OCI-LY3 (cell line): ENCODE data around the gene TRIM14.
A peak's percentile ranks its signal among the peaks of the same experiment; 100 is the strongest.

Experiments used
- H2AFZ ChIP-seq: fragments of 200-600, 300-600 bp; shearing (Covaris generic); 2 replicates; pipeline ENCODE4 v1.6.0; 2014; ENCODE audit warnings: antibody characterized with exemption, low read depth, low read length
- H3K27ac ChIP-seq: fragments of 200-600, 300-600 bp; sonication (generic); 2 replicates; pipeline ENCODE4 v1.5.1; 2014; ENCODE audit warnings: mild to moderate bottlenecking, low read length, moderate library complexity, mixed read lengths
- H3K27me3 ChIP-seq: fragments of 200-600, 300-600 bp; sonication (generic); 2 replicates; pipeline ENCODE4 v1.6.1; 2014; ENCODE audit warnings: low read depth, low read length, mixed read lengths
- H3K36me3 ChIP-seq: fragments of 200-600, 300-600 bp; sonication (generic); replicated peaks from 2 replicates; pipeline ENCODE3; 2014; ENCODE audit warnings: low read depth, low read length, mixed read lengths
- H3K4me1 ChIP-seq: fragments of 300-600, 200-600 bp; sonication (generic); 2 replicates; pipeline ENCODE4 v1.6.1; 2014; ENCODE audit warnings: low read length, mixed read lengths
- H3K4me2 ChIP-seq: fragments of 200-600, 300-600 bp; sonication (generic); 2 replicates; pipeline ENCODE4 v1.6.1; 2014; ENCODE audit warnings: low read length, mixed read lengths
- H3K4me3 ChIP-seq: fragments of 300-600, 200-600 bp; sonication (generic); 2 replicates; pipeline ENCODE4 v1.5.1; 2014; ENCODE audit warnings: antibody characterized with exemption, mild to moderate bottlenecking, low read length, moderate library complexity
- H3K79me2 ChIP-seq: fragments of 300-600, 200-600 bp; shearing (Covaris generic); 2 replicates; pipeline ENCODE4 v1.6.1; 2014; ENCODE audit warnings: mild to moderate bottlenecking, low read length, mixed read lengths
- H3K9ac ChIP-seq: fragments of 300-600, 200-600 bp; shearing (Covaris generic); 2 replicates; pipeline ENCODE4 v1.6.0; 2014; ENCODE audit warnings: mild to moderate bottlenecking, low read length, moderate library complexity
- H3K9me3 ChIP-seq: fragments of 200-600, 300-600 bp; shearing (Covaris generic); 2 replicates; pipeline ENCODE4 v1.6.1; 2014; ENCODE audit warnings: low read length, mixed read lengths; ENCODE audit not compliant: insufficient read depth
- H4K20me1 ChIP-seq: fragments of 200-600, 300-600 bp; sonication (generic); 2 replicates; pipeline ENCODE4 v1.6.1; 2016; ENCODE audit warnings: low read length, mixed read lengths; ENCODE audit not compliant: insufficient read depth
- EZH2phosphoT487 ChIP-seq: fragments of 200-600 bp; shearing (Covaris generic); IDR thresholded peaks from 2 replicates; pipeline ENCODE4 v1.6.1; 2018; ENCODE audit warnings: antibody characterized with exemption, mixed run types, low read depth
- TF ChIP-seq, protein P1 (sequence below): fragments of 200-600, 300-600 bp; sonication (generic); IDR thresholded peaks from 2 replicates; pipeline ENCODE4 v1.5.1; 2014; ENCODE audit warnings: antibody characterized with exemption, low read length, low read depth

The TRIM14 gene

GRCh38 chr9:98101416-98101815 lies 17.6 kb downstream of the TRIM14 start:
- H3K36me3 ChIP-seq = no peaks in the 10 kb centered on the region
- H3K4me2 ChIP-seq = peak overlapping the region; percentile 27; the same call in 1 of the 2 replicates
- no peaks in the 10 kb centered on the region for H3K27me3 ChIP-seq
- no peaks in the 10 kb centered on the region for H3K79me2 ChIP-seq
- H3K27ac ChIP-seq = no peak overlapping the region
- H3K4me3 ChIP-seq = no peak overlapping the region
- H3K9me3 ChIP-seq = no peaks in the 10 kb centered on the region
- no peak overlapping the region for H2AFZ ChIP-seq
- H4K20me1 ChIP-seq = no peaks in the 10 kb centered on the region
- peaks cover 28% of the 10 kb centered on the region for H3K4me1 ChIP-seq
- H3K9ac ChIP-seq = no peak overlapping the region
- TF ChIP-seq EZH2phosphoT487 = no peak
- TF ChIP-seq, protein P1, sequence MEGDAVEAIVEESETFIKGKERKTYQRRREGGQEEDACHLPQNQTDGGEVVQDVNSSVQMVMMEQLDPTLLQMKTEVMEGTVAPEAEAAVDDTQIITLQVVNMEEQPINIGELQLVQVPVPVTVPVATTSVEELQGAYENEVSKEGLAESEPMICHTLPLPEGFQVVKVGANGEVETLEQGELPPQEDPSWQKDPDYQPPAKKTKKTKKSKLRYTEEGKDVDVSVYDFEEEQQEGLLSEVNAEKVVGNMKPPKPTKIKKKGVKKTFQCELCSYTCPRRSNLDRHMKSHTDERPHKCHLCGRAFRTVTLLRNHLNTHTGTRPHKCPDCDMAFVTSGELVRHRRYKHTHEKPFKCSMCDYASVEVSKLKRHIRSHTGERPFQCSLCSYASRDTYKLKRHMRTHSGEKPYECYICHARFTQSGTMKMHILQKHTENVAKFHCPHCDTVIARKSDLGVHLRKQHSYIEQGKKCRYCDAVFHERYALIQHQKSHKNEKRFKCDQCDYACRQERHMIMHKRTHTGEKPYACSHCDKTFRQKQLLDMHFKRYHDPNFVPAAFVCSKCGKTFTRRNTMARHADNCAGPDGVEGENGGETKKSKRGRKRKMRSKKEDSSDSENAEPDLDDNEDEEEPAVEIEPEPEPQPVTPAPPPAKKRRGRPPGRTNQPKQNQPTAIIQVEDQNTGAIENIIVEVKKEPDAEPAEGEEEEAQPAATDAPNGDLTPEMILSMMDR = no peak

DNA sequence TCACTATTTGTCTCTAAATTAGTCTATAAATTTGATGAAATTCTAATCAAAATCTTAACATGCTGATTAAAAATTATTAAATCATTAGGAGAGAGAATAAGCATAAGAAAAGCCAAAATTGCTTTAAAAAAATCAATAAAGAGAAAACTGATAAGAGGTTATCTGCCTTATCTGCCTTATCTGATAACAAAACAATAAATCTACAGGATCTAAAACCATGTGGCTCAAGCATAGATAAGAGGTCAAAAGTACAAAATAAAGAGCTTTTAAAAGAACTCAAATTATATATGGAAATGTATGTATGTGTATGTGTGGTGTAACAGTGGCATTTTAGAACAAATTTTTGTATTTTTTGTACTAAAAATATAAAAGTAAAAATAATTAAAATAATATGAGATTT lies 18.6 kb downstream of the TRIM14 start:
- no peaks in the 10 kb centered on the region for H3K79me2 ChIP-seq
- H2AFZ ChIP-seq = no peak overlapping the region
- TF ChIP-seq, protein P1 = no peak
- TF ChIP-seq EZH2phosphoT487 = no peak
- H3K4me3 ChIP-seq = no peak overlapping the region
- H3K27me3 ChIP-seq = no peaks in the 10 kb centered on the region
- H3K36me3 ChIP-seq = no peaks in the 10 kb centered on the region
- H4K20me1 ChIP-seq = no peaks in the 10 kb centered on the region
- no peak overlapping the region for H3K9ac ChIP-seq
- H3K4me2 ChIP-seq = no peak overlapping the region
- no peaks in the 10 kb centered on the region for H3K9me3 ChIP-seq
- no peak overlapping the region for H3K27ac ChIP-seq
- peaks cover 28% of the 10 kb centered on the region for H3K4me1 ChIP-seq

- no peaks in the 10 kb centered on the region for H3K9me3 ChIP-seq
These were observed 19.1 kb downstream of the TRIM14 start for GRCh38 chr9:98099898-98100297.

DNA sequence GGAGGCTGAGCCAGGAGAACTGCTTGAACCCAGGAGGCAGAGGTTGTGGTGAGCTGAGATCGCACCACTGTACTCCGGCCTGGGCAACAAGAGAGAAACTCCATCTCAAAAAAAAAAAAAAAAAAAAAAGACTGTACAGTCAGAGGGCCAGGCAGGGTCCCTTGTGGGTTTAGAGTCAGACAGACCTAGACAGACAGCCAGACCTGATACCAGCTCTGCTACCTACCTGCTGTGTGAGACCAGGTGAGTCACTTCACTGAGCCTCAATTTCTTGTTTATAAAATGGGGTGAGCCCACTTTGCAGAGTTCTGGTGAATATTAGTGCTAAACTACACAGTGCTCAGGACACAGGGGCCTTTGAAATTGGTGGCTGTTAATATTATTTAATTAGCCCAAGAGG lies 19.7 kb downstream of the TRIM14 start:
- Histone ChIP-seq H3K4me1 (peaks cover 24% of the 10 kb centered on the region), H3K27ac (no peak overlapping the region), H2AFZ (no peak overlapping the region), H3K4me2 (no peak overlapping the region), H3K36me3 (no peaks in the 10 kb centered on the region), H3K27me3 (no peaks in the 10 kb centered on the region), H3K79me2 (no peaks in the 10 kb centered on the region), H3K9me3 (no peaks in the 10 kb centered on the region), H3K9ac (no peak overlapping the region), H4K20me1 (no peaks in the 10 kb centered on the region), H3K4me3 (no peak overlapping the region)
- no peak for TF ChIP-seq EZH2phosphoT487
- TF ChIP-seq, protein P1 = no peak

More at GRCh38 chr9:98099898-98100297, 19.1 kb downstream of the TRIM14 start:
- H2AFZ ChIP-seq = no peak overlapping the region
- TF ChIP-seq, protein P1 = no peak
- TF ChIP-seq EZH2phosphoT487 = no peak
- H3K27ac ChIP-seq = no peak overlapping the region
- no peaks in the 10 kb centered on the region for H4K20me1 ChIP-seq
- H3K4me2 ChIP-seq = no peak overlapping the region
- no peaks in the 10 kb centered on the region for H3K79me2 ChIP-seq
- no peaks in the 10 kb centered on the region for H3K36me3 ChIP-seq
- no peak overlapping the region for H3K9ac ChIP-seq
- H3K4me3 ChIP-seq = no peak overlapping the region
- peaks cover 28% of the 10 kb centered on the region for H3K4me1 ChIP-seq
- no peaks in the 10 kb centered on the region for H3K27me3 ChIP-seq
